NCI-H1417 treated with DMSO at 0.1 percent for 48 hours (cell line): ENCODE data around the gene JAK1.

Experiments
- DNase-seq: peaks from one replicate; lab custom pipeline; 2025; lab: John Stamatoyannopoulos, UW

The JAK1 gene

GRCh38 chr1:64892576-64893573, 73.5 kb downstream of the JAK1 start:
- DNase-seq, result no peak

- DNase-seq, result no peak
Observed at GRCh38 chr1:64891448-64891825, 74.9 kb downstream of the JAK1 start.

GRCh38 chr1:64890699-64891447, 75.5 kb downstream of the JAK1 start:
- no peak for DNase-seq

GRCh38 chr1:64887689-64888217, 78.6 kb downstream of the JAK1 start:
- DNase-seq, result no peak

- DNase-seq, result no peak
Observed at GRCh38 chr1:64886877-64887276, 79.5 kb downstream of the JAK1 start.

- DNase-seq, result no peak
Observed at GRCh38 chr1:64885648-64886047, 80.7 kb downstream of the JAK1 start.

GRCh38 chr1:64884261-64885040, 81.9 kb downstream of the JAK1 start:
- no peak for DNase-seq

- no peak for DNase-seq
Observed at GRCh38 chr1:64882574-64883255, 83.6 kb downstream of the JAK1 start.

GRCh38 chr1:64881281-64881680, 85.1 kb downstream of the JAK1 start:
- DNase-seq, result no peak

- no peak for DNase-seq
Observed at GRCh38 chr1:64880449-64880848, 85.9 kb downstream of the JAK1 start.

- DNase-seq, result no peak
Observed at GRCh38 chr1:64878931-64879611, 87.3 kb downstream of the JAK1 start.

GRCh38 chr1:64878090-64878489, 88.3 kb downstream of the JAK1 start:
- DNase-seq, result no peak

- DNase-seq, result no peak
Observed at GRCh38 chr1:64877598-64877997, 88.8 kb downstream of the JAK1 start.

- no peak for DNase-seq
Observed at GRCh38 chr1:64877151-64877550, 89.2 kb downstream of the JAK1 start.

- no peak for DNase-seq
Observed at GRCh38 chr1:64875606-64876005, 90.7 kb downstream of the JAK1 start.

GRCh38 chr1:64875101-64875500, 91.2 kb downstream of the JAK1 start:
- DNase-seq, result no peak

GRCh38 chr1:64874666-64875065, 91.7 kb downstream of the JAK1 start:
- DNase-seq, result no peak

- DNase-seq, result no peak
Observed at GRCh38 chr1:64873576-64873975, 92.8 kb downstream of the JAK1 start.

GRCh38 chr1:64872067-64872466, 94.3 kb downstream of the JAK1 start:
- no peak for DNase-seq

GRCh38 chr1:64871256-64871655, 95.1 kb downstream of the JAK1 start:
- no peak for DNase-seq

GRCh38 chr1:64867266-64867665, 99.1 kb downstream of the JAK1 start:
- no peak for DNase-seq
